Gastrocnemius medialis (tissue), 4 donors: ENCODE measurements around the gene FAM114A1. TPM values are rescaled to one million over a fixed set of nuclear protein-coding genes. Genes with fewer than 3 reads are reported as not detected.

Source experiments
- ATAC-seq, 2 donors: fragments of 150-250 bp; one replicate each; pipeline ENCODE4 v1.9.1; 2016
- DNase-seq, 2 donors: peaks; one replicate each; pipeline ENCODE4 v3.0.0-alpha.2; 2019
- H3K27ac ChIP-seq, 4 donors: fragments of 200-600 bp; sonication (generic); 1 replicate in 1 of 4; 2 replicates in 3 of 4; pipeline ENCODE4 v1.5.1; 2016 to 2018; ENCODE audit warnings: mild to moderate bottlenecking in 2 of 4, moderate library complexity in 1 of 4
- H3K27me3 ChIP-seq, 3 donors: fragments of 200-600 bp; sonication (generic) in 2 of 3; 1 replicate in 1 of 3; 2 replicates in 2 of 3; pipeline versions ENCODE4 v1.5.1 to v1.6.0; 2016 to 2019; ENCODE audit warnings: mild to moderate bottlenecking in 1 of 3, moderate library complexity in 1 of 3
- H3K36me3 ChIP-seq, 2 donors: fragments of 200-600 bp; sonication (generic) in 1 of 2; one replicate each; pipeline ENCODE4 v1.5.1; 2017 to 2018
- H3K4me1 ChIP-seq, 2 donors: fragments of 200-600 bp; sonication (generic) in 1 of 2; one replicate each; pipeline ENCODE4 v1.5.1; 2016 to 2017; ENCODE audit warnings: mild to moderate bottlenecking in 2 of 2
- H3K4me3 ChIP-seq, 4 donors: fragments of 200-600 bp; sonication (generic) in 3 of 4; 1 replicate in 1 of 4; 2 replicates in 3 of 4; pipeline ENCODE4 v1.5.1; 2016 to 2019; ENCODE audit warnings: mild to moderate bottlenecking in 2 of 4
- H3K9me3 ChIP-seq, 3 donors: fragments of 200-600 bp; sonication (generic) in 2 of 3; 1 replicate in 1 of 3; 2 replicates in 2 of 3; pipeline ENCODE4 v1.5.1; 2016 to 2019
- CTCF ChIP-seq, 5 experiments: fragments of 450-650 bp in 3 of 5; fragments of 200-600 bp in 2 of 5; sonication (generic) in 2 of 5; IDR thresholded peaks in 4 of 5; conservative IDR thresholded peaks in 1 of 5; 1 replicate in 4 of 5; 2 replicates in 1 of 5; pipeline ENCODE4 v1.5.1; 2016 to 2019; ENCODE audit warnings: antibody characterized with exemption in 5 of 5, mild to moderate bottlenecking in 3 of 5, moderate library complexity in 3 of 5
- POLR2A ChIP-seq, 2 donors: fragments of 450-650 bp; IDR thresholded peaks; one replicate each; pipeline ENCODE4 v1.6.1; 2017; ENCODE audit warnings: antibody characterized with exemption in 2 of 2, mild to moderate bottlenecking in 2 of 2, moderate library complexity in 2 of 2
- in situ Hi-C, 4 donors: fragments of 200-750 bp; cut with MboI; loops; one replicate each; pipeline versions ENCODE4 v1.15.0 to v1.8.0; 2017; ENCODE audit warnings: low sequenced_read_pairs in 4 of 4
- intact Hi-C: fragments of 100-400 bp; cut with DNase I; formaldehyde crosslinking; loops from one replicate; pipeline ENCODE4 v1.15.1; 2023; ENCODE audit warnings: low total_unique reads
- total RNA-seq, 4 donors: library from RNA; depleted of rRNA; stranded (reverse); fragments of >200 nt; gene quantifications; one replicate each; pipeline versions ENCODE4 v1.1.0 to v1.2.3, GENCODE V29; 2016

Gene FAM114A1
- total RNA-seq, 4 donors from 2014 or later = 23.2 to 47.5 (median 27.4) TPM

DNA sequence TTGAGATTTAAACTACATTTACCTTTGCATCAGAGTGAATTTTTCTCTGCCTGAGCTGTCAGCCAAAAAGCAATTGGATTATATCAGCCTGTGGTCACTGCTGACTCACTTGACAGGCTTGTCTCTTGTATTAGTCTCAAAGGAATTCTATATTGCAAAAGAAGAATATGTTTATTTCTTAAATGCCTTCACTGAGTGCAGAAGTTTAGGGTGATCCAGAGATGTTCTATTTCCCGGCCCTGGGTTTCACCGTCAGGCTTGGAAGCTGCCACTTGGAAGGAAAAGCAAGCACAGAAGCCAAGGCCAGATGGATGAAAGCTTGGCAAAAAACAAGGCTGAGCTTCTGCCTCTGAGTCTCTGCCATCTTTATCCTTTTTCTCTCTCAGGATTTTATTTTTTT, 80.9 kb downstream of the FAM114A1 start:
- TF ChIP-seq POLR2A (IDR thresholded peaks at IDR 0.05) (no peak), CTCF (IDR thresholded peaks at IDR 0.05 in 4 of 5, conservative IDR thresholded peaks at IDR 0.05 in 1 of 5) (no peak)
- H3K27ac ChIP-seq = no peak overlapping the region
- H3K4me1 ChIP-seq = peaks cover 0 to 5% of the 10 kb centered on the region in 2 donors
- no peaks in the 10 kb centered on the region for H3K27me3 ChIP-seq
- intact Hi-C loops (loop anchor here (5.0 kb wide), 1 partner anchor 94 kb away; no protein-coding TSS in a partner anchor), in situ Hi-C loops (no loop called here)
- no peak overlapping the region for H3K4me3 ChIP-seq
- H3K36me3 ChIP-seq = no peaks in the 10 kb centered on the region
- DNase-seq (peak; percentile 7 to 60), ATAC-seq (peak; percentile 81 to 88)
- H3K9me3 ChIP-seq = no peaks in the 10 kb centered on the region

DNA sequence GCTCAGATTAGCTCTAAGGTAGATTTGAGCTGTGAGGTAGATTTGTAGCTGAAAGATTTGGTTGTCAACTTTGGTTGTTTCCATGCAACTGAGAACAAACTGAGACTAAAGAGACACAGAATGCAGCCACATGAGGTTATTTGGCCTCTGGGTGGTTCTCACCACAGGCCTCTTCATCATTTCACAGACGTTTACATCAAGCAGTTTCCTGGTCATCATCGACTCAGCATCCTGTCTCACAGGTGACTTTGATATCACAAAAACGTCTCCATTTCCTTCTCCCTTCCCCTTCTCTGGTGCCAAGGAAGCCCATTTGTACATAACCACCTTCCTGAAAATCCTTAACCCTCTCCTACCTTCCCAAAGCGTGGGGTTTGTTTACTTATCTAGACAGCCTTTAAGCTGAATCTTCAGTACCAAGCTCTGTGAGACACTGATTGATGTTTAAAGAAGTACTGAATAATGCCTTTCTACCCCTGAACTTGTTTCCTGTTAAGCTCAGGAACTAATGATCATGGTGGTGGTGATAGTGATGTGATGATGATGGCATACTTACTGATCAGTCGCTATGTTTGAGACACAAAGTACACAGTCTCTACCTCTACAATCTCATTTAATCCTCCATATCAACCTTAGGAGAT, 81.9 kb downstream of the FAM114A1 start:
- H3K4me3 ChIP-seq = no peak overlapping the region
- no peaks in the 10 kb centered on the region for H3K27me3 ChIP-seq
- in situ Hi-C loops = no loop called here
- no peak overlapping the region for H3K27ac ChIP-seq
- intact Hi-C loops = loop anchor here (5.0 kb wide), 1 partner anchor 93 kb away; no protein-coding TSS in a partner anchor
- ATAC-seq (no peak), DNase-seq (no peak)
- H3K4me1 ChIP-seq = peaks cover 0 to 3% of the 10 kb centered on the region in 2 donors
- no peak for TF ChIP-seq CTCF (IDR thresholded peaks at IDR 0.05 in 4 of 5, conservative IDR thresholded peaks at IDR 0.05 in 1 of 5)
- TF ChIP-seq POLR2A (IDR thresholded peaks at IDR 0.05) = no peak
- no peaks in the 10 kb centered on the region for H3K9me3 ChIP-seq
- H3K36me3 ChIP-seq = no peaks in the 10 kb centered on the region

DNA sequence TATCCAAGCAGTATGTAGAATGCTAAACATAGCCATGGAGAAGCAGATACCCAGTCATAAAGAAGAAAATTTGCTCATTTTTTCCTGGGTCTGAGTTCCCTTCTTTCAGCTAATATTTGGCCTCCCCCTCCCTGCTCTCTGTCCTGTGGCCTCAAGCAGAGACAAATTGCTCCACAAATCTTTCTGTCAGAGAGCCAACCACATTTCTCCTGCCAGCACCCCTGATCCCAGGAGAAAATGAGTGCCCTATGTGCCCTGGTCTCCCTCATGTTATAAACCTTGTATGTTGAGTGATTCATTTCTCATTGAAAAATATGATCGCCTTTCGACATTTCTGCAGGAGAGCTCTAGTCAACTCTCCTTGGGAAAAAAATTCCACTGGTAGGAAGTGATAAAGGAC, 82.6 kb downstream of the FAM114A1 start:
- Histone ChIP-seq H3K27me3 (no peaks in the 10 kb centered on the region), H3K4me3 (no peak overlapping the region), H3K9me3 (no peaks in the 10 kb centered on the region), H3K4me1 (peaks cover 0 to 3% of the 10 kb centered on the region in 2 donors), H3K36me3 (no peaks in the 10 kb centered on the region), H3K27ac (no peak overlapping the region)
- intact Hi-C loops (no loop called here), in situ Hi-C loops (no loop called here)
- no peak for TF ChIP-seq CTCF (IDR thresholded peaks at IDR 0.05 in 4 of 5, conservative IDR thresholded peaks at IDR 0.05 in 1 of 5)
- TF ChIP-seq POLR2A (IDR thresholded peaks at IDR 0.05) = no peak
- ATAC-seq (no peak), DNase-seq (no peak)

DNA sequence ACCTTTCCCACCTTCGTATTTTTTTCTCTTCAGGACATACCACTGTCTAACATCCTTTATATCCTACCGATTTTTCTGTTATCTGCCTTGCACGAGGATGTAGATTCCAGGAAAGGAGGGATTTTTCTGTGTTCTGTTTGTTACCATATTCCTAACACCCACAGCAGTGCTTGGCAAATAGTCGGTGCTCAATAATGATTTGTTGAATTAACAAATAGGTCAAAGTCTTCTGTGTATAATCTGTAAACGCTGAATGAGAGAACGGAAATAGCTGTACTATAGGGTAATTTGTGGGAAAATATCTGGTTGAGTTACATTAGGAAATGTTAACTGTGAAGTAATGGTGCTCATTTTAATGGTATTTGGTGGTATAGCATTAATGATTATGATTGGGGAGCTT, 83.1 kb downstream of the FAM114A1 start:
- TF ChIP-seq CTCF (IDR thresholded peaks at IDR 0.05 in 4 of 5, conservative IDR thresholded peaks at IDR 0.05 in 1 of 5) = no peak
- no peak for ATAC-seq
- no peak overlapping the region for H3K27ac ChIP-seq
- no peak for DNase-seq
- in situ Hi-C loops = no loop called here
- no peak overlapping the region for H3K4me3 ChIP-seq
- no peaks in the 10 kb centered on the region for H3K27me3 ChIP-seq
- intact Hi-C loops = no loop called here
- H3K9me3 ChIP-seq = no peaks in the 10 kb centered on the region
- no peaks in the 10 kb centered on the region for H3K36me3 ChIP-seq
- peaks cover 0 to 3% of the 10 kb centered on the region in 2 donors for H3K4me1 ChIP-seq

GRCh38 chr4:38951598-38951997, 84.0 kb downstream of the FAM114A1 start:
- Histone ChIP-seq H3K9me3 (no peaks in the 10 kb centered on the region), H3K4me3 (no peak overlapping the region), H3K4me1 (peaks cover 0 to 3% of the 10 kb centered on the region in 2 donors), H3K27ac (no peak overlapping the region), H3K36me3 (no peaks in the 10 kb centered on the region), H3K27me3 (no peaks in the 10 kb centered on the region)
- DNase-seq (no peak), ATAC-seq (no peak)
- intact Hi-C loops (no loop called here), in situ Hi-C loops (no loop called here)
- TF ChIP-seq CTCF (IDR thresholded peaks at IDR 0.05 in 4 of 5, conservative IDR thresholded peaks at IDR 0.05 in 1 of 5) (no peak), POLR2A (IDR thresholded peaks at IDR 0.05) (no peak)
